NB4 (cell line): ENCODE results near the gene MXI1.

Experiments used
- CTCF ChIP-seq: IDR thresholded peaks from one replicate; pipeline ENCODE4 v1.5.1; 2012; ENCODE audit warnings: low read depth, low read length
- MAX ChIP-seq: IDR thresholded peaks from 2 replicates; pipeline ENCODE4 v1.6.1; 2011; ENCODE audit warnings: low read depth, low read length
- MYC ChIP-seq: IDR thresholded peaks from 2 replicates; pipeline ENCODE4 v1.6.1; 2011; ENCODE audit warnings: low read depth, low read length

GRCh38 chr10:110321869-110322620 is 114.6 kb downstream of the MXI1 start:
- TF ChIP-seq MAX (no peak), CTCF (no peak), MYC (no peak)
